ENCODE data around the gene SMIM1. TPM values are rescaled to one million over a fixed set of nuclear protein-coding genes. Genes with fewer than 3 reads are reported as not detected.

Gene SMIM1
- polyA plus RNA-seq, 1 experiment, result 1.0 TPM

DNA sequence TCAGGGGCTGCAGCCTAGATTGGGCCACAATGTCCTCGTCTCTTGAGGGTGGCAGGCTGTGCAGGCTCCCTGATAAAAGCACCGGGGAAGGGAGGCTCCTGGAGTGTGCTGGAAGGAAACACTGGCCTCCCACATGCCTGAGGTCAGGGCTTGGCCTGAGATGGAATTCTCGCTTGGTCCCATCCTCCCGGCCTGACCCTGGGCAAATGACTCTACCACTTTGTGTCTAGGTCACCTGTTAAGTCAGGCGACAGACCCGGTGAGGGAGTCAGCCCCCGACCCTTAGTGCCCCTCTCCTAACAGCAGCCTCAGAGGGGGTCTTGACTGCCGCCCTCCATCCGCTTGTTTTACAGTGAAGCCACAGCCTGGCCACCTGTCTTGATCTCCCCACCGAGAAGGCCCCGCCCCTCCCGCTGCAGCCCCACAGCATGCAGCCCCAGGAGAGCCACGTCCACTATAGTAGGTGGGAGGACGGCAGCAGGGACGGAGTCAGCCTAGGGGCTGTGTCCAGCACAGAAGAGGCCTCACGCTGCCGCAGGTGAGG is 2.5 kb downstream of the SMIM1 start:
- POLR2A ChIA-PET, result no interaction called here
- Histone ChIP-seq H3K4me3 (ENCODE audit: low read depth, low read length) (no peak overlapping the region), H3K27me3 (ENCODE audit: control insufficient read depth, insufficient read depth, low read length) (no peaks in the 10 kb centered on the region), H3K36me3 (ENCODE audit: control insufficient read depth, insufficient read depth, low read length) (peaks cover 8% of the 10 kb centered on the region)
- no peak for TF ChIP-seq CTCF (IDR thresholded peaks at IDR 0.05; ENCODE audit: insufficient read depth, low read depth, low read length)
- CTCF ChIA-PET, result no interaction called here
- no peak for DNase-seq (ENCODE audit: low read depth)

DNA sequence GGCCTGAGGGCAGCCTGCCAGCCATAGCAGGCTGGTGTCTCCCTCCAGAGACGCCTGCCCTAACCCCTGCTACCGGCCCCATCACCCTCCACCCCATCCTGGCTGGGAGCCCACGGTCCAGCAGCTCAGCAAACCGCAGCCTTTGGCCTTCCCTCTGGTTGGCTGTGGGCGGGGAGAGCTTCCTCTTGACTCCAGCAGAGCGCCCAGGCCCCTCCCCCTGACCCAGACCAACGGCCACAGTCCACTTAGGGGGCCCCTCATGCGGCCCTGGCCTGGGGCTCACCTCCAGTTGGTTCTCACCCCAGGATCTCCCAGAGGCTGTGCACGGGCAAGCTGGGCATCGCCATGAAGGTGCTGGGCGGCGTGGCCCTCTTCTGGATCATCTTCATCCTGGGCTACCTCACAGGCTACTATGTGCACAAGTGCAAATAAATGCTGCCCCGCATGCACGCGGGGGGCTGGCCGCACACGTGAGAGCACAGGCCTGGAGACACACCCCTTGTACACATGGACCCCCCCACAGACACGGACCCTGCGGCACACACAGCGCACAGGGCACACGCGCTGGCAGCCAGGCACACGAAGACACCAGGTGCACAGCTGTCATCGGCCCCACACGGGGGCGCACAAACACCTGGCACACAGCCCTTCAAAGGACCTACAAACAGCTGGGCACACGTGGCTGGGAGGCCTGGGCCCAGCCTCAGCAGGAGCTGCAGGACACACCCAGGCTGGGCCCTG is 3.1 kb downstream of the SMIM1 start:
- Histone ChIP-seq H3K36me3 (ENCODE audit: control insufficient read depth, insufficient read depth, low read length) (peaks cover 10% of the 10 kb centered on the region), H3K4me3 (ENCODE audit: low read depth, low read length) (no peak overlapping the region), H3K27me3 (ENCODE audit: control insufficient read depth, insufficient read depth, low read length) (no peaks in the 10 kb centered on the region)
- ChIA-PET CTCF (no interaction called here), POLR2A (no interaction called here)
- no peak for DNase-seq (ENCODE audit: low read depth)
- peak; percentile 14; the same call in 1 of the 2 replicates for TF ChIP-seq CTCF (IDR thresholded peaks at IDR 0.05; ENCODE audit: insufficient read depth, low read depth, low read length)

DNA sequence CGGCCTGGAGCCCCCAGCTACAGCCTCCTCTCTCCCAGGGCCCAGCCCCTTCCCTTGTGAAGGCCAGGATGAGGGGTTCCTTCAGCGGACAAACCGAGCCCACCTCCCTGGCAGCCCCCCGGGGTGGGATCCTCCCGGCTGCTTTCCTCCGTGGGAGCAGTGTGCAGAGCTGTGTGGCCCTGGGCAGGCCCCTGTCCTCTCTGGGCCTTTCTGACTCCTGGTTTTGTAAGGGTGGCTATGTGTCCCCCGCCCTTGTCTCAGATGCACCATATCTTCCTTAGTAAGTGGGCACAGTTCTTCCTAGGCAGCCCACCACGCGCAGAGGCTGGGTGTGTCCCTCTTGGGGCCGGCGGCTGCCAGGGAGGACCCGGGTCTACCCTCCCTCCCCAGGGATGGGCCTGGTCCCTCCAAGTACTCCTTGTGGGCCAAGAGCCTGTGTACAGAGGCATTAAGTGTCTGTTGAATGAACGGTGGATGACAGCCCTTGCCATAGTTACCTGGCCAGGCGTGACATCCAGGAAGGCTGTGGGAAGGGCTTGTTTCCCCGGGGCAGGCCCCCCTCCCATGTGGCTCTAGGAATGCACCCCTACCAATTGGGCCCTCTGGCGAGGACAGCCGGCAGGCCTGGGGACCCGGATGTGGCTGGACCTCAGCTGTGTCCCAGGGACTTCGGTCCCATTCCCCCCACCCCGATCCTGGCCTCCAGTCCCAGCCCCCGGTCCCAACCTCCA is 3.8 kb downstream of the SMIM1 start:
- ChIA-PET CTCF (no interaction called here), POLR2A (no interaction called here)
- no peak for DNase-seq (ENCODE audit: low read depth)

GRCh38 chr1:3777078-3777547 is 4.6 kb downstream of the SMIM1 start:
- H3K27me3 ChIP-seq (ENCODE audit: control insufficient read depth, insufficient read depth, low read length), result no peaks in the 10 kb centered on the region
- ChIA-PET POLR2A (no interaction called here), CTCF (interaction anchor here (1.0 kb wide), 1 partner anchor 52 kb away, joined by 3 read pairs; no protein-coding TSS in a partner anchor)
- H3K4me3 ChIP-seq (ENCODE audit: low read depth, low read length), result no peak overlapping the region
- DNase-seq (ENCODE audit: low read depth), result no peak
- H3K36me3 ChIP-seq (ENCODE audit: control insufficient read depth, insufficient read depth, low read length), result peaks cover 19% of the 10 kb centered on the region
- TF ChIP-seq CTCF (IDR thresholded peaks at IDR 0.05; ENCODE audit: insufficient read depth, low read depth, low read length), result no peak

More for the DNA sequence above, 3.8 kb downstream of the SMIM1 start:
- TF ChIP-seq CTCF (IDR thresholded peaks at IDR 0.05; ENCODE audit: insufficient read depth, low read depth, low read length), result no peak
- peaks cover 15% of the 10 kb centered on the region for H3K36me3 ChIP-seq (ENCODE audit: control insufficient read depth, insufficient read depth, low read length)
- no peaks in the 10 kb centered on the region for H3K27me3 ChIP-seq (ENCODE audit: control insufficient read depth, insufficient read depth, low read length)
- H3K4me3 ChIP-seq (ENCODE audit: low read depth, low read length), result no peak overlapping the region
